IMR-90 (cell line): ENCODE results near the gene IRAK3. TPM values are rescaled to one million over a fixed set of nuclear protein-coding genes. Genes with fewer than 3 reads are reported as not detected.

ENCODE experiments used
- ATAC-seq: fragments of 200-7000 bp; cut with Tn5 transposase; 2 replicates; pipeline ENCODE4 v1.9.1; 2020; ENCODE audit warnings: low read depth, mild to moderate bottlenecking, moderate library complexity
- BruUV-seq: library from RNA; stranded (reverse); fragments of 400-500 nt; replicated peaks from 2 replicates; lab custom pipeline; 2021; lab: Mats Ljungman, UMichigan
- CTCF ChIA-PET: fragments of 300-600 bp; formaldehyde crosslinking; extraction: SDS; loops from one replicate; lab custom pipeline; 2021; ENCODE audit warnings: antibody characterized with exemption; lab: Yijun Ruan, JAX
- POLR2A ChIA-PET: fragments of 300-600 bp; sonication (Branson Sonifier 250); formaldehyde crosslinking; loops from one replicate; lab custom pipeline; 2022; ENCODE audit warnings: antibody characterized with exemption; ENCODE audit not compliant: unreplicated experiment; lab: Charles Lee
- DNase-seq: peaks from one replicate; pipeline ENCODE4 v3.0.0; 2013
- H2AFZ ChIP-seq: replicated peaks from 2 replicates; pipeline ENCODE3; 2013; ENCODE audit warnings: low read length, mild to moderate bottlenecking; ENCODE audit not compliant: poor library complexity
- H2AK5ac ChIP-seq: 2 replicates; pipeline ENCODE4 v1.6.1; 2013; ENCODE audit warnings: low read depth, low read length, inconsistent platforms
- H2AK9ac ChIP-seq: replicated peaks from 2 replicates; pipeline ENCODE3; 2013; ENCODE audit warnings: mild to moderate bottlenecking, low read depth, low read length, moderate library complexity; ENCODE audit not compliant: poor library complexity
- H2BK120ac ChIP-seq: 2 replicates; pipeline ENCODE4 v1.6.1; 2013; ENCODE audit warnings: low read depth, low read length, inconsistent platforms
- H2BK15ac ChIP-seq: 3 replicates; pipeline ENCODE4 v1.6.1; 2013; ENCODE audit warnings: low read depth, low read length, inconsistent platforms
- H2BK20ac ChIP-seq: 2 replicates; pipeline ENCODE4 v1.6.1; 2013; ENCODE audit warnings: low read depth, mild to moderate bottlenecking, inconsistent platforms, low read length, moderate library complexity
- H2BK5ac ChIP-seq: 2 replicates; pipeline ENCODE4 v1.6.1; 2013; ENCODE audit warnings: mild to moderate bottlenecking, low read depth, low read length, inconsistent platforms; ENCODE audit not compliant: poor library complexity, severe bottlenecking
- H3K14ac ChIP-seq: replicated peaks from 2 replicates; pipeline ENCODE4 v1.6.1; 2013; ENCODE audit warnings: low read depth, low read length, inconsistent platforms
- H3K18ac ChIP-seq: 2 replicates; pipeline ENCODE4 v1.6.1; 2013; ENCODE audit warnings: low read depth, low read length, control low read depth
- H3K23ac ChIP-seq: 2 replicates; pipeline ENCODE4 v1.6.1; 2013; ENCODE audit warnings: low read depth, low read length, inconsistent platforms
- H3K27ac ChIP-seq: 2 replicates; pipeline ENCODE4 v1.5.1; 2013; ENCODE audit warnings: mild to moderate bottlenecking, control low read depth, low read length; ENCODE audit not compliant: insufficient read depth
- H3K27me3 ChIP-seq: 2 replicates; pipeline ENCODE4 v1.6.1; 2013; ENCODE audit warnings: low read length; ENCODE audit not compliant: control insufficient read depth, insufficient read depth
- H3K36me3 ChIP-seq: 2 replicates; pipeline ENCODE4 v1.6.1; 2013; ENCODE audit warnings: low read length, mixed read lengths; ENCODE audit not compliant: control insufficient read depth, insufficient read depth
- H3K4ac ChIP-seq: 2 replicates; pipeline ENCODE4 v1.6.1; 2013; ENCODE audit warnings: low read depth, low read length, inconsistent platforms
- H3K4me1 ChIP-seq: 2 replicates; pipeline ENCODE4 v1.6.1; 2013; ENCODE audit warnings: low read length, mixed read lengths; ENCODE audit not compliant: control insufficient read depth, insufficient read depth
- H3K4me2 ChIP-seq: 2 replicates; pipeline ENCODE4 v1.6.1; 2013; ENCODE audit warnings: low read depth, mild to moderate bottlenecking, control low read depth, low read length, moderate library complexity
- H3K4me3 ChIP-seq: 2 replicates; pipeline ENCODE4 v1.5.1; 2013; ENCODE audit warnings: low read depth, mild to moderate bottlenecking, control low read depth, low read length, moderate library complexity; ENCODE audit not compliant: insufficient read depth
- H3K56ac ChIP-seq: 2 replicates; pipeline ENCODE4 v1.6.1; 2013; ENCODE audit warnings: low read length, inconsistent platforms; ENCODE audit not compliant: insufficient read depth; ENCODE audit errors: extremely low read depth
- H3K79me1 ChIP-seq, 2 experiments: 2 replicates each; pipeline ENCODE4 v1.6.1; 2013; ENCODE audit warnings: low read length in 2 of 2, inconsistent platforms in 1 of 2, low read depth in 1 of 2
- H3K9ac ChIP-seq: 2 replicates; pipeline ENCODE4 v1.6.1; 2013; ENCODE audit warnings: low read depth, low read length, control low read depth
- H3K9me1 ChIP-seq: 2 replicates; pipeline ENCODE4 v1.6.1; 2013; ENCODE audit warnings: low read length, inconsistent platforms; ENCODE audit not compliant: insufficient read depth
- H3K9me3 ChIP-seq: 2 replicates; pipeline ENCODE4 v1.6.1; 2013; ENCODE audit warnings: low read length; ENCODE audit not compliant: control insufficient read depth, insufficient read depth
- H4K20me1 ChIP-seq: 2 replicates; pipeline ENCODE4 v1.6.1; 2013; ENCODE audit warnings: low read length, inconsistent platforms; ENCODE audit not compliant: insufficient read depth
- H4K5ac ChIP-seq: 2 replicates; pipeline ENCODE4 v1.6.1; 2013; ENCODE audit warnings: mild to moderate bottlenecking, low read depth, low read length, control low read depth
- H4K8ac ChIP-seq, 2 experiments: 2 replicates each; pipeline ENCODE4 v1.6.1; 2013; ENCODE audit warnings: low read depth in 2 of 2, low read length in 2 of 2, control low read depth in 1 of 2, inconsistent platforms in 1 of 2
- H4K91ac ChIP-seq: 2 replicates; pipeline ENCODE4 v1.6.1; 2013; ENCODE audit warnings: low read depth, low read length, inconsistent platforms; ENCODE audit not compliant: insufficient read depth
- BHLHE40 ChIP-seq: fragments of 150-350 bp; IDR thresholded peaks from 2 replicates; pipeline ENCODE4 v1.6.1; 2016; ENCODE audit warnings: mild to moderate bottlenecking, low read depth, low read length
- CEBPB ChIP-seq: IDR thresholded peaks from 2 replicates; pipeline ENCODE4 v1.6.1; 2012; ENCODE audit warnings: low read depth, low read length, improper control_type of control experiment
- CHD1 ChIP-seq: IDR thresholded peaks from 2 replicates; pipeline ENCODE4 v1.6.1; 2012; ENCODE audit warnings: low read depth, low read length, improper control_type of control experiment
- FOS ChIP-seq: fragments of 150-350 bp; IDR thresholded peaks from 2 replicates; pipeline ENCODE4 v1.6.1; 2016; ENCODE audit warnings: low read depth, low read length
- MXI1 ChIP-seq: IDR thresholded peaks from 2 replicates; pipeline ENCODE4 v1.6.1; 2012; ENCODE audit warnings: low read depth, mild to moderate bottlenecking, low read length, moderate library complexity, borderline replicate concordance
- RAD21 ChIP-seq: IDR thresholded peaks from 2 replicates; pipeline ENCODE4 v1.6.1; 2012; ENCODE audit warnings: low read length, improper control_type of control experiment
- WGBS, 2 experiments: methylation state at CpG; one replicate each; pipeline versions ENCODE4 v1.1.5 to v1.1.7; 2013; ENCODE audit warnings: missing lambda C conversion rate in 2 of 2; ENCODE audit not compliant: insufficient read length in 1 of 2; ENCODE audit errors: extremely low coverage in 2 of 2; 5-methylcytosine and 5-hydroxymethylcytosine counted together
- dilution Hi-C: fragments of 300-500 bp; cut with HindIII; formaldehyde crosslinking; loops from one replicate; pipeline ENCODE4 v1.14.3; 2018; ENCODE audit warnings: low sequenced_read_pairs; ENCODE audit not compliant: unreplicated experiment
- in situ Hi-C: fragments of 300-500 bp; cut with MboI; formaldehyde crosslinking; loops from 3 replicates; pipeline ENCODE4 v1.14.3; 2019; ENCODE audit warnings: low sequenced_read_pairs, inconsistent platforms, mixed read lengths
- intact Hi-C: fragments of 100-400 bp; cut with micrococcal nuclease; formaldehyde crosslinking; loops from 2 replicates; pipeline ENCODE4 v1.10.0; 2022
- polyA plus RNA-seq, 3 experiments: library from polyadenylated mRNA; depleted of rRNA; stranded (reverse); fragments of >200 nt; gene quantifications; 2 replicates each; pipeline ENCODE4 v1.2.3, GENCODE V29; 2012; ENCODE audit warnings: low replicate concordance in 1 of 3
- total RNA-seq: library from RNA; depleted of rRNA; stranded (reverse); fragments of >200 nt; gene quantifications from 2 replicates; pipeline ENCODE4 v1.2.3, GENCODE V29; 2012

The IRAK3 gene
- total and polyA plus RNA-seq, 2 of the 4 experiments (the other 2 are of a cell fraction) = 0.53 to 0.72 TPM

- no TSS peak for BruUV-seq
- H4K20me1 ChIP-seq = no peaks in the 10 kb centered on the region
- H3K9me3 ChIP-seq = no peaks in the 10 kb centered on the region
- no peak overlapping the region for H3K9ac ChIP-seq
- H3K4me1 ChIP-seq = no peaks in the 10 kb centered on the region; the same call in 1 of the 2 replicates
- in situ Hi-C loops (no loop called here), dilution Hi-C loops (no loop called here), intact Hi-C loops (no loop called here)
- H3K79me1 ChIP-seq = no peaks in the 10 kb centered on the region
- ATAC-seq (no peak), DNase-seq (no peak)
- H2AK5ac ChIP-seq = no peak overlapping the region
- H3K18ac ChIP-seq = no peak overlapping the region
- no peaks in the 10 kb centered on the region for H3K36me3 ChIP-seq
- no peak overlapping the region for H3K4ac ChIP-seq
- H3K56ac ChIP-seq = no peak overlapping the region
- no peak overlapping the region for H2BK120ac ChIP-seq
- no peak overlapping the region for H2AK9ac ChIP-seq
- no peaks in the 10 kb centered on the region for H3K9me1 ChIP-seq
- no peak overlapping the region for H3K4me3 ChIP-seq
- no peak overlapping the region for H3K14ac ChIP-seq
- H4K91ac ChIP-seq = no peak overlapping the region
- no peak overlapping the region for H2BK15ac ChIP-seq
- H3K27ac ChIP-seq = no peak overlapping the region
- no CpG with 5 or more reads among the region's 2 CpGs for WGBS, 2 experiments
- H2BK20ac ChIP-seq = no peak overlapping the region
- ChIA-PET POLR2A (no interaction called here), CTCF (no interaction called here)
- H3K27me3 ChIP-seq = no peaks in the 10 kb centered on the region
- no peak overlapping the region for H3K4me2 ChIP-seq
- no peak overlapping the region for H4K8ac ChIP-seq
- H4K5ac ChIP-seq = no peak overlapping the region
- no peak for TF ChIP-seq BHLHE40
- no peak for TF ChIP-seq FOS
- no peak for TF ChIP-seq RAD21
- no peak for TF ChIP-seq MXI1
- TF ChIP-seq CHD1 = no peak
- TF ChIP-seq CEBPB = no peak
- H2BK5ac ChIP-seq = no peak overlapping the region
- H3K23ac ChIP-seq = no peak overlapping the region
- H2AFZ ChIP-seq = no peak overlapping the region
Observed at GRCh38 chr12:66194122-66194521, 5.1 kb downstream of the IRAK3 start.
